ENCODE data around the gene ROR1.

Gene ROR1

GRCh38 chr1:64163431-64163830 lies 389.6 kb downstream of the ROR1 start:
- DNase-seq, result no peak

GRCh38 chr1:64163970-64164369 lies 390.2 kb downstream of the ROR1 start:
- DNase-seq, result no peak

GRCh38 chr1:64166629-64167028 lies 392.8 kb downstream of the ROR1 start:
- no peak for DNase-seq

- no peak for DNase-seq
These were observed 393.4 kb downstream of the ROR1 start for GRCh38 chr1:64167176-64167575.

- no peak for DNase-seq
These were observed 397.4 kb downstream of the ROR1 start for GRCh38 chr1:64171246-64171645.

- no peak for DNase-seq
These were observed 398.0 kb downstream of the ROR1 start for GRCh38 chr1:64171797-64172281.

- DNase-seq, result no peak
These were observed 398.7 kb downstream of the ROR1 start for GRCh38 chr1:64172458-64172983.

GRCh38 chr1:64173336-64173940 lies 399.6 kb downstream of the ROR1 start:
- DNase-seq, result no peak

GRCh38 chr1:64175639-64176038 lies 401.8 kb downstream of the ROR1 start:
- no peak for DNase-seq

- no peak for DNase-seq
These were observed 402.8 kb downstream of the ROR1 start for GRCh38 chr1:64176659-64177058.

- no peak for DNase-seq
These were observed 405.8 kb downstream of the ROR1 start for GRCh38 chr1:64179588-64179987.

- DNase-seq, result no peak
These were observed 408.4 kb downstream of the ROR1 start for GRCh38 chr1:64182207-64182606.

- DNase-seq, result no peak
These were observed 409.7 kb downstream of the ROR1 start for GRCh38 chr1:64183395-64184002.

GRCh38 chr1:64184003-64184440 lies 410.2 kb downstream of the ROR1 start:
- no peak for DNase-seq

- no peak for DNase-seq
These were observed 412.5 kb downstream of the ROR1 start for GRCh38 chr1:64186138-64186897.

GRCh38 chr1:64186898-64187280 lies 413.1 kb downstream of the ROR1 start:
- DNase-seq, result no peak

GRCh38 chr1:64187646-64188045 lies 413.8 kb downstream of the ROR1 start:
- no peak for DNase-seq

- DNase-seq, result no peak
These were observed 418.5 kb downstream of the ROR1 start for GRCh38 chr1:64192290-64192689.

GRCh38 chr1:64194168-64195080 lies 420.6 kb downstream of the ROR1 start:
- DNase-seq, result no peak

- DNase-seq, result no peak
These were observed 421.2 kb downstream of the ROR1 start for GRCh38 chr1:64195081-64195395.

- no peak for DNase-seq
These were observed 422.5 kb downstream of the ROR1 start for GRCh38 chr1:64196074-64196870.

GRCh38 chr1:64197076-64197475 lies 423.3 kb downstream of the ROR1 start:
- DNase-seq, result no peak

Measured in activated CD4-positive, CD25-positive, alpha-beta regulatory T cell (primary cell).